Adrenal gland (tissue), 5 donors: Measurements from ENCODE around the gene FBXW8.

Experiments used
- CTCF ChIP-seq, 6 experiments: fragments of 450-650 bp in 4 of 6; fragments of 200-600 bp in 2 of 6; sonication (generic) in 1 of 6; IDR thresholded peaks; 1 replicate in 5 of 6; 2 replicates in 1 of 6; pipeline versions ENCODE4 v1.5.1 to v1.8.0; 2016 to 2021; ENCODE audit warnings: antibody characterized with exemption in 6 of 6, mild to moderate bottlenecking in 2 of 6, moderate library complexity in 1 of 6
- POLR2A ChIP-seq, 2 donors: fragments of 450-650 bp; IDR thresholded peaks; one replicate each; pipeline ENCODE4 v1.6.1; 2017; ENCODE audit warnings: antibody characterized with exemption in 2 of 2, mild to moderate bottlenecking in 2 of 2, moderate library complexity in 1 of 2
- donor health status: DM: no; HTN: no; CAD: no.

- TF ChIP-seq CTCF (IDR thresholded peaks at IDR 0.05) (no peak), POLR2A (IDR thresholded peaks at IDR 0.05) (no peak)
These were observed 49.2 kb downstream of the FBXW8 start for GRCh38 chr12:116959845-116960514.
